Osteoblast (primary cell): ENCODE data around the gene EVI5. TPM values are rescaled to one million over a fixed set of nuclear protein-coding genes. Genes with fewer than 3 reads are reported as not detected.
A peak's percentile ranks its signal among the peaks of the same experiment; 100 is the strongest.

Source experiments
- DNase-seq: peaks from one replicate; pipeline ENCODE4 v3.0.0; 2011; ENCODE audit warnings: low spot score, mixed read lengths; ENCODE audit not compliant: insufficient read length; ENCODE audit errors: missing footprints
- H2AFZ ChIP-seq: 2 replicates; pipeline ENCODE4 v1.6.0; 2011; ENCODE audit warnings: mild to moderate bottlenecking, low read length
- H3K27ac ChIP-seq: 2 replicates; pipeline ENCODE4 v1.5.1; 2011; ENCODE audit warnings: mild to moderate bottlenecking, low read depth, low read length, moderate library complexity
- H3K27me3 ChIP-seq: 2 replicates; pipeline ENCODE4 v1.6.0; 2012; ENCODE audit warnings: mild to moderate bottlenecking, control low read depth, inconsistent platforms, low read length, moderate library complexity; ENCODE audit not compliant: insufficient read depth
- H3K36me3 ChIP-seq: 2 replicates; pipeline ENCODE4 v1.5.1; 2011; ENCODE audit warnings: mild to moderate bottlenecking, low read length, control low read depth, moderate library complexity; ENCODE audit not compliant: insufficient read depth
- H3K4me1 ChIP-seq: 2 replicates; pipeline ENCODE4 v1.5.1; 2011; ENCODE audit warnings: mild to moderate bottlenecking, low read length, control low read depth, moderate library complexity; ENCODE audit not compliant: insufficient read depth
- H3K4me2 ChIP-seq: 2 replicates; pipeline ENCODE4 v1.6.0; 2011; ENCODE audit warnings: mild to moderate bottlenecking, low read length; ENCODE audit not compliant: insufficient read depth
- H3K4me3 ChIP-seq: fragments of 200-600 bp; sonication (generic); 3 replicates; pipeline ENCODE4 v1.5.1; 2012; ENCODE audit warnings: mild to moderate bottlenecking, low read length, inconsistent platforms; ENCODE audit not compliant: insufficient read depth
- H3K79me2 ChIP-seq: 2 replicates; pipeline ENCODE4 v1.6.0; 2012; ENCODE audit warnings: mild to moderate bottlenecking, low read length, control low read depth, inconsistent platforms; ENCODE audit not compliant: insufficient read depth
- H3K9me3 ChIP-seq: 2 replicates; pipeline ENCODE4 v1.5.1; 2011; ENCODE audit warnings: low read depth, low read length, control low read depth
- H4K20me1 ChIP-seq: 2 replicates; pipeline ENCODE4 v1.6.0; 2012; ENCODE audit warnings: mild to moderate bottlenecking, low read length, control low read depth; ENCODE audit not compliant: insufficient read depth
- total RNA-seq: library from RNA; depleted of rRNA; stranded (reverse); fragments of >200 nt; gene quantifications from 2 replicates; pipeline ENCODE4 v1.2.3, GENCODE V29; 2012
- TF ChIP-seq, protein P1 (sequence below): IDR thresholded peaks from 2 replicates; pipeline ENCODE4 v1.5.1; 2011; ENCODE audit warnings: mild to moderate bottlenecking, low read depth, low read length, moderate library complexity; ENCODE audit errors: extremely low read depth

The EVI5 gene
- total RNA-seq, 1 donor, result 51.8 TPM

- Histone ChIP-seq H3K4me2 (no peak overlapping the region), H3K4me1 (peaks cover 7% of the 10 kb centered on the region), H2AFZ (no peak overlapping the region), H3K79me2 (peaks cover 21% of the 10 kb centered on the region), H3K9me3 (no peaks in the 10 kb centered on the region), H3K36me3 (no peaks in the 10 kb centered on the region), H3K27ac (no peak overlapping the region), H3K4me3 (no peak overlapping the region), H3K27me3 (no peaks in the 10 kb centered on the region), H4K20me1 (peaks cover 14% of the 10 kb centered on the region)
- TF ChIP-seq, protein P1, sequence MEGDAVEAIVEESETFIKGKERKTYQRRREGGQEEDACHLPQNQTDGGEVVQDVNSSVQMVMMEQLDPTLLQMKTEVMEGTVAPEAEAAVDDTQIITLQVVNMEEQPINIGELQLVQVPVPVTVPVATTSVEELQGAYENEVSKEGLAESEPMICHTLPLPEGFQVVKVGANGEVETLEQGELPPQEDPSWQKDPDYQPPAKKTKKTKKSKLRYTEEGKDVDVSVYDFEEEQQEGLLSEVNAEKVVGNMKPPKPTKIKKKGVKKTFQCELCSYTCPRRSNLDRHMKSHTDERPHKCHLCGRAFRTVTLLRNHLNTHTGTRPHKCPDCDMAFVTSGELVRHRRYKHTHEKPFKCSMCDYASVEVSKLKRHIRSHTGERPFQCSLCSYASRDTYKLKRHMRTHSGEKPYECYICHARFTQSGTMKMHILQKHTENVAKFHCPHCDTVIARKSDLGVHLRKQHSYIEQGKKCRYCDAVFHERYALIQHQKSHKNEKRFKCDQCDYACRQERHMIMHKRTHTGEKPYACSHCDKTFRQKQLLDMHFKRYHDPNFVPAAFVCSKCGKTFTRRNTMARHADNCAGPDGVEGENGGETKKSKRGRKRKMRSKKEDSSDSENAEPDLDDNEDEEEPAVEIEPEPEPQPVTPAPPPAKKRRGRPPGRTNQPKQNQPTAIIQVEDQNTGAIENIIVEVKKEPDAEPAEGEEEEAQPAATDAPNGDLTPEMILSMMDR, result no peak
- no peak for DNase-seq
These were observed 71.0 kb downstream of the EVI5 start for GRCh38 chr1:92713939-92714338.

DNA sequence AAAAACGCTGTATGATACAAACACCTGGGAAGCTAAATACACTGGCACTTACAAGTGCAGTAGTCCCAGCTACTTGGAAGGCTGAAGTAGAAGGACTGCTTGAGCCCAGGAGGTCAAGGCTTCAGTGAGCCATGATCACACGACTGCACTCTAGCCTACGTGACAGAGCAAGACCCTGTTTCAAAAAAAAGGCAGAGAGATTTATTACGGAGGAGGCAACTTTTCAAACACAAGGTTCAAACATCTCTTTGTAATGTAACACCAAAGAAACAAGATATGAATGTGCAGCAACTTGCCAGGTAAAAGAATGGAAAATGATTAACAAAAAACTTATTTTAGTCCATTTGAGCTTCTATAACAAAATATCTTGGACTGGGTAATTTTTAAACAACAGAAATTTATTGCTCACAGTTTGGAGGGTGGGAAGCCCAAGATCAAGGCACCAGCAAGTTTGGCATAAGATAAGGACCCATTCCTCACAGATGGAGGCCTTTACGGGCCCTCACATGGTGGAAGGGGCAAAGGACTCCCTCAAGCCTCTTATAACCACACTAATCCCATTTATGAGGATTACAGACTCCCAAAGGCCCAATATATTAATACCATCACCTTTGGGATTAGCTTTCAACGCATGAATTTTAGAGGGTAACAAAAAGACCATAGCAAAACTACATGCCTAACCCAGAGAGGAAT is 73.3 kb downstream of the EVI5 start:
- Histone ChIP-seq H3K36me3 (no peaks in the 10 kb centered on the region), H3K27me3 (no peaks in the 10 kb centered on the region), H3K4me2 (no peak overlapping the region), H3K9me3 (no peaks in the 10 kb centered on the region), H3K4me3 (no peak overlapping the region), H3K4me1 (peaks cover 10% of the 10 kb centered on the region), H3K79me2 (peaks cover 32% of the 10 kb centered on the region), H2AFZ (no peak overlapping the region), H4K20me1 (peaks cover 14% of the 10 kb centered on the region), H3K27ac (no peak overlapping the region)
- TF ChIP-seq, protein P1, result no peak
- no peak for DNase-seq

GRCh38 chr1:92709738-92710137 is 75.2 kb downstream of the EVI5 start:
- no peak overlapping the region for H3K4me3 ChIP-seq
- H2AFZ ChIP-seq, result no peak overlapping the region
- peaks cover 34% of the 10 kb centered on the region for H3K79me2 ChIP-seq
- peak; percentile 42 for DNase-seq
- H3K4me2 ChIP-seq, result no peak overlapping the region
- peaks cover 10% of the 10 kb centered on the region for H3K4me1 ChIP-seq
- no peaks in the 10 kb centered on the region for H3K27me3 ChIP-seq
- no peak overlapping the region for H3K27ac ChIP-seq
- TF ChIP-seq, protein P1, result no peak
- H3K36me3 ChIP-seq, result no peaks in the 10 kb centered on the region
- H4K20me1 ChIP-seq, result peaks cover 9% of the 10 kb centered on the region
- H3K9me3 ChIP-seq, result no peaks in the 10 kb centered on the region

DNA sequence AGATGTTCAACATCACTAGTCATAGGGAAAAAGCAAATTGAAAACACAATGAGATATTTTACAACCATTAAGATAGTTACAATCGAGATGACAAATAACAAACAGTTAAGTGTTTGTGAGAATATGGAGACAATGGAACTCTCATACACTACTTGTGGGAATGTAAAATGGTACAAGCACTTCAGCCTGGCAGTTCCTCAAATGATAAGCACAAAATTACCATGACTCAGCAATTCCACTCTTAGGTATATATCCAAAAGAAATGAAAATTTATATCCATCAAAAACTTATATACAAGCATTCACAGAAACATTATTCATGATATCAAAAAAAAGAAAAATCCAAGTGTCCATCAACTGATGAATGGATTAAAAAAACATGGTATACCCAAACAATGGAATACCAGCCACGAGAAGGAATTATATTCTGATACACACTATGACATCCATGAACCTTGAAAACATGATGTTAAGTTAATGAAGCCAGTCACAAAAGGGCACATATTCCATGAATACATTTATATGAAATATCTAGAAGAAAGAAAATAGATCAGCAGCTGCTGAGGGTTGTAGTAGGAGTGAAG is 76.4 kb downstream of the EVI5 start:
- DNase-seq, result no peak

More for the DNA sequence above, 76.4 kb downstream of the EVI5 start:
- Histone ChIP-seq H3K4me3 (no peak overlapping the region), H2AFZ (no peak overlapping the region), H3K36me3 (no peaks in the 10 kb centered on the region), H3K9me3 (no peaks in the 10 kb centered on the region), H3K4me2 (no peak overlapping the region), H3K27me3 (no peaks in the 10 kb centered on the region), H4K20me1 (peaks cover 3% of the 10 kb centered on the region), H3K79me2 (peaks cover 28% of the 10 kb centered on the region), H3K4me1 (peaks cover 10% of the 10 kb centered on the region), H3K27ac (no peak overlapping the region)
- TF ChIP-seq, protein P1, result no peak
